Fibroblast of villous mesenchyme (primary cell): ENCODE data around the gene NTF3. TPM values are rescaled to one million over a fixed set of nuclear protein-coding genes. Genes with fewer than 3 reads are reported as not detected.

Source experiments
- DNase-seq: peaks from one replicate; pipeline ENCODE4 v3.0.0-alpha.2; 2010; ENCODE audit warnings: low read depth
- H3K4me3 ChIP-seq: 2 replicates; pipeline ENCODE4 v1.5.1; 2011; ENCODE audit warnings: low read depth, mild to moderate bottlenecking, low read length
- CTCF ChIP-seq: IDR thresholded peaks from 2 replicates; pipeline ENCODE4 v1.5.1; 2012; ENCODE audit warnings: low read depth, mild to moderate bottlenecking, low read length; ENCODE audit not compliant: insufficient read depth
- total RNA-seq: library from RNA; depleted of rRNA; stranded (reverse); fragments of >200 nt; gene quantifications from 2 replicates; pipeline ENCODE4 v1.2.3, GENCODE V29; 2012

NTF3 gene
- total RNA-seq, 1 donor = 2.2 TPM

- H3K4me3 ChIP-seq = no peak overlapping the region
- DNase-seq = no peak
- no peak for TF ChIP-seq CTCF
These were observed 15.4 kb downstream of the NTF3 start for GRCh38 chr12:5447320-5447719.

- peak; percentile 84 for DNase-seq
- no peak overlapping the region for H3K4me3 ChIP-seq
- TF ChIP-seq CTCF = no peak
These were observed 19.3 kb downstream of the NTF3 start for GRCh38 chr12:5451251-5451650.

GRCh38 chr12:5452569-5452968 lies 20.7 kb downstream of the NTF3 start:
- TF ChIP-seq CTCF = no peak
- no peak for DNase-seq
- H3K4me3 ChIP-seq = no peak overlapping the region

GRCh38 chr12:5453466-5453865 lies 21.6 kb downstream of the NTF3 start:
- TF ChIP-seq CTCF = no peak
- H3K4me3 ChIP-seq = no peak overlapping the region
- peak; percentile 64 for DNase-seq

- no peak overlapping the region for H3K4me3 ChIP-seq
- TF ChIP-seq CTCF = no peak
- no peak for DNase-seq
These were observed 23.1 kb downstream of the NTF3 start for GRCh38 chr12:5455045-5455444.

- no peak for TF ChIP-seq CTCF
- no peak overlapping the region for H3K4me3 ChIP-seq
- DNase-seq = no peak
These were observed 24.1 kb downstream of the NTF3 start for GRCh38 chr12:5456030-5456429.

GRCh38 chr12:5456906-5457305 lies 25.0 kb downstream of the NTF3 start:
- no peak overlapping the region for H3K4me3 ChIP-seq
- DNase-seq = peak; percentile 30
- no peak for TF ChIP-seq CTCF
